GM18520 (cell line): ENCODE data around the gene SOBP.
"Not testable (repeated sequence)": the region's sequence is repeated elsewhere in the genome, so short reads cannot be mapped to it uniquely, and the experiment has no call there.

Experiments
- ATAC-seq: cut with Tn5 transposase; IDR thresholded peaks from one replicate; pipeline ENCODE4 v1.9.1; 2021; ENCODE audit not compliant: unreplicated experiment

Gene SOBP

GRCh38 chr6:107550241-107550840 is 60.4 kb downstream of the SOBP start:
- ATAC-seq, result no peak

GRCh38 chr6:107550906-107551305 is 61.0 kb downstream of the SOBP start:
- no peak for ATAC-seq

DNA sequence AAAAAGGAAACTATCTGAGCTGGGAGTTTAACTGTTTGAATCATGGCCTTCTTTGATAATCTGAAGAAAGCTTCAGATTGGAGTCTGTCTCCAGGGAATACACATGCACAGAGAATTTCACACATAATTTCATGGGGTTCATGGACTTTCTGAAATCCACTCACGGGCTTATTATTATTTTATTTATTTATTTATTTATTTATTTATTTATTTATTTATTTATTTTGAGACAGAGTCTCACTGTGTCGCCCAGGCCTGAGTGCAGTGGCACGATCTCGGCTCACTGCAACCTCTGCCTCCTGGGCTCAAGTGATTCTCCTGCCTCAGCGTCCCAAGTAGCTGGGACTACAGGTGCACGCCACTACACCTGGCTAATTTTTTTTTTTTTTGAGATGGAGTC is 63.2 kb downstream of the SOBP start:
- ATAC-seq, result not testable (repeated sequence)

DNA sequence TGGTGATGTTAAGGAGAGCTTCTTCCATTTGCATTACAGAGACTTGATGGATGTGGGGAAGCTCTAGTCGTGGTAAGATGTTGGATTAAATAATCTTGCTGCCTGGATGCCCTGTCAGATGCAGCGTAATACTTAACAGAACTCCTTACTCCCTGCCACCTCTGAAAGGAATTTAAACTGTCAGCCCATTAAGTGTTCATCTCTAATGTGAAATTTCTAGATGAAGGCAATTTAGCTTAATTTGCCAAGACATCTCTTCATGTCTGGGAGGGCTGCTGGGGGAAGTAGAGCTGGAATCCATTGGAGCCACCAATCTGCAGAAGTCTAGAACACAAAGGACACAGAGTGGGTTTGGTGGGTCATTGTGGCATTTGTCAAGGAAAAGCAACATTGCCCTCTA is 64.4 kb downstream of the SOBP start:
- no peak for ATAC-seq

DNA sequence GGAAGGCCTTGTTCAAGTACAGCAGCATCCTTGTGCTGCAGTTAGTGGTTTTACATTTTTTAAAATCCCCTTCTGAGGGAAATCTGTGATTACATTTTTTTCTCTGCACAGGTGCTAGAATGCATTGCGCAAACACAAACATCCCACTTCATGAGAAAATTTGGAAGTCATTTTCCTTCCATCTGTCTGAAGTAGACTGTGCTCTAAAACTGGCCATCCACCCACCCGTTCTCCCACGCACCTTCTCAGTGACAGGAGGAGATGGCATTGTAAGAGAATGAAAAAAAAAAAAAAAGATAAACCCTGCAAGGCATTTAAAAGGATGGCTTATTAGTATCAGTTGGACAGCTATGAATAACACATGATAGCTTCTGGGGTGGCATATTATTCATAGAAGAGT is 65.0 kb downstream of the SOBP start:
- no peak for ATAC-seq

DNA sequence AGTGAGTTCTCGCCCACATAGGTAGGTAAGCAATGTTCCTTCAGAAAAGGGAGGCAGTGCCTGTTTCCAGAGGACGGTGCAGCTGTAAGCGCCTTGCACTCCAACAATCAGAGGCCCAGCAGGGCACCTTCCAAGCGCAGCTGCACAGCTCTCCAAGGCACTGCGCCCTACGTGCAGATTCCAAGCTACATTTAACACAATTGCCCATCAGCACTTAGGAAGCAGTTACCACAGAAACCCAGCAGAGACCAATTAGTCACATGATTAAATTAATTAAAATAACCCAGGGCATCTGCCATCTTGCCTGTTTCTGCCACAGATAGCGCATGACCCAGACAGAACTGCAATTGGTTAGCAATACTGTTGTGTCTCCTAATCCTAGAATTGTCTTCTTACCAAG is 65.5 kb downstream of the SOBP start:
- no peak for ATAC-seq

- no peak for ATAC-seq
These were observed 66.2 kb downstream of the SOBP start for GRCh38 chr6:107556082-107556481.

DNA sequence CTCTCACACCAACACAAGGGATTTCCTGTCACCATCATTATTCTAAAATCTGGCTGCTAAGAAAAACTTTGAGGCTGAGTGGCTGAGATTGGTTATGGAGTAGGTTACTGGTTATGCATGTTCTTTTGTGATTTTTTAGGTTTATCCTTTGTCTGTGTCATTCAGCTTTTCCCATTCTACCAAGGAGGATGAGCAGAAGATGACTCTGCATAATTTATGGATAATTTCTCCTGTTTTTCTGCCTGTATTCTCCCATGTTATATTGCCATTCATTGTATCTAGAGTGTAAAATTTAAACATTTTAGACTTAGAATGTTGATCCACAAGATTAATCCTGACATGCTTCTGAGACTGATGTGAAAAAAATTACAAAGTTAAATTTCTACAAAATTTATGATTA is 67.8 kb downstream of the SOBP start:
- ATAC-seq, result no peak

DNA sequence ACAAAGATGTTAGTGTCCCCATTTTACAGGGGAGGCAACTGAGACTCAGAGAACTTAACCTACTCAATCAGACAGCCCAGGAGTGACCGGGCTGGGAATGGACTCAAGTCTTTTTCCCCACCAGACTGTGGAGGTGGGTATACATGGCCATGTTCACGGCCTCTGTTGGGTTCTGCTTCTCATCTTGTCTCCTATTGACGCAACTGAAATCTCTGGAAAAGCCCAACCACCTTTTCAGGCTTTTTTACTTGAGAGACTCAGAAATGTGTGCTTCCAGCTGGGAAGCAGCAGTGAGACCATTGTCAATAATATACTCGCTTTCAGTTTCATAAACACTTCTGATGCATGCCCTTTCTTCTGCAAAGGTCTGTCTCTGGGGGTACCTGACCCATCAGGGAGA is 70.7 kb downstream of the SOBP start:
- no peak for ATAC-seq

DNA sequence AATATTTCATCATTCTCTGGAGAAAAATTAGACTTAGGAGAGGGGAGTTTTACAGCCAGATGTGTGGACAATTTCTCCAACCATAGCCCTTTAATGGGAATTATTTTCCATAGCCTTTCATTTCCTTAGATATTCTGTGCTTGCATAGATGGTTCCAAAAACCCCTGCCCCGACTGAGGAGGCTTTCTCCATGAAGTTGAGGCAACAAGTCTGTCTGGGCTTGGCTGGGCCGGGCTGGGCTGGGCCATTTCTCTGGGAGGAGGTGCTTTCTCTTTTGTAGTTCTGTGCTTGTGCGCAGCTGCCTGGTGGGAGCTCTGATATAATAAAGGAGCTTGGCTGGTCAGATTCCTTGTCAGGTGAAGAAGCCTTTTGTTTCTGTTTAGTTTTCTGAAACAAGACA is 71.4 kb downstream of the SOBP start:
- ATAC-seq, result no peak

DNA sequence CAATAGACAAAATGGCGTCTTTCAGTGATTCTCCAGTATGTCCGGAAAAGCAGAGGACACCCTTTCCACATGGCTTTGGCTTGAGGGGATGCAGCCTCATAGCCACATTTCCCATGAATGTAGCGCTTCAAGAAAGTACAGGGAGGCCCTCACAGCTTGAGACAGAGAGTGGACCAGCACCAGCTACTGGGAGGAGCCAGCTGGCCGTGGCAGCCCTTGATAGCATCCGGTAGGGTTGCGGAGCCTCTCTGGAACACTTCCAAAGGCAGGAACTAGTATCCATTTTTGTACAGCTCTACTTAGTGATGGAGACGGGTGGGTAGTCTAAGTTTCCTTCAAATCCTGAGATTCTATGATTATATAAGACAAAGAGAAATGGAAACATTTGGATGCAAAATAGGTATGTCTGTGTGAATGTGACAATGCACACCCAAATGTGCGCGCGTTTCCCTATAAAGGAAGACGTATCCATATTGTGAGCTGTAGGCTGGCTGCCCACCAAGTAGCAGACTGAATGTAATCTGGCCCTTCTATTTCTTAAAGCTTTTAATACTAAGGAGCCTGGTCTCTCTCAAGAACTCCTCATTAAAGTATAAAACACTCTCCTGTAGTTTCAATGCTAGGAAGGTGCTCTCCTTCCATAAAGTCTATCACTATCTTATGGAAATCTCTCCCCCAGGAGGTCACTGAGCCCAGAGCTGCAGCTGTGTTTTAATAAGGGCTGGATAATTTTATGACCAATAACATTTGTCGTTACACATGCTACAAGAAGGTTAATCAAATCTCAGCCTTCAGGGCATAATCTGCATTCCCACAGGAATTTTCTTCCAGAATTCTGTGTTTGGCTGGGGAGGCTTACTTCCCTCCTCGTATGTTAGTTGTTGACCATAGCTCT is 74.0 kb downstream of the SOBP start:
- ATAC-seq, result no peak

DNA sequence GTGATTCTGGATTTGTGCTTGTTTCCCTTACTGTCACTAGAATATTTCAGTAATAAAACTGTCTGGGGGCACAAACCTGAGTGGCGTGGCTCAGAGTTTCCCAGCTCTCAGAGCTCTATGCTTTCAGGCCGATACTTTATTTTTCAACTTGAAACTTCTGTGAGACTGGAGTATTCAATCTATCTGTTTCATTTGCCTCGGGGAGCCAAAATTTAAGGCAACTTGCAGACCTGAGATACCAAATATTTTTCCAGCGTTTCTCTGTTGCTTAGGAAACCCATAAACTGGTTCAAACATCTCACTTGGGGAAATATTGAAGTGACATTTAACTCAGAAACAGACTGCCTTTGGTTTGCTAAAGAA is 74.7 kb downstream of the SOBP start:
- no peak for ATAC-seq

- no peak for ATAC-seq
These were observed 75.3 kb downstream of the SOBP start for GRCh38 chr6:107565165-107565723.

- ATAC-seq, result no peak
These were observed 77.7 kb downstream of the SOBP start for GRCh38 chr6:107567643-107568042.

DNA sequence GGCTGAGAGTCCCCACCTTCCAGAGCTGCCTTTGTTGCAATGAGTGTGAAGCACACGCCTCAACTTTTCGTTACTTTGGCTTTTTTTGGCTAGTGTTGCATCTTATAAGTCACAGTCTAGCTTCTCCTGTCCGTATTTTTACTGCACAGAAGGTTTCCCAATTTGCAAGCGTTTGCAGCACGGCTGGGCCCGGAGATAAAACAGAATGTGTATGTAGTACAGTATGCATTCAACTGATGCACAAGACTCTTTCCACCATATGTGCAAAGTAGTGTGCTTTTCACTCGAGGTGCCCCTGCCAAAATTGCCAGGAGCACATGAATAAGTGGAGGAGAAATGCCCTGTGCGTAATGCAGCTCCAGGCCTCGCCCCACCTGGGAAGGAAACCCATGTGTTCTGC is 79.6 kb downstream of the SOBP start:
- ATAC-seq, result no peak

GRCh38 chr6:107571354-107571753 is 81.4 kb downstream of the SOBP start:
- ATAC-seq, result no peak

GRCh38 chr6:107572886-107573285 is 83.0 kb downstream of the SOBP start:
- no peak for ATAC-seq

DNA sequence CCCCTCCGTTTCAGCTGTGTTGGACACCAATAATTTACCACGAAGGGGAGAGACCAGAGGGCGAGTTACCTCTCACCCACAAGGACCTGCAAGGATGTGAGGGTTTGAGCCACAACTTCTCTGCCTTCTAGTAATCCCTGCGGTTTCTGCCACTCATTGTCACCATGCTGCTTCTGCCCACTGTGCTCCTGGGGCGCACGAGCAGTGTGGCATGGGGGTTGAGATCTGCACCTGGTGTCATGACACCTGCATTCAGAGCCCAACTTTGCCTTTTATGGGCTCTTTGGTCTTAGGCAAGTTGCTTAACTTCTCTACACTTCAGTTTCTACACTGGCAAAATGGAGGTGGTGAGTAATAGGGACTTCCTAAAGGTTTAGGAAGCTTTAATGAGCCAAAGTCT is 84.9 kb downstream of the SOBP start:
- ATAC-seq, result no peak

GRCh38 chr6:107576852-107577251 is 86.9 kb downstream of the SOBP start:
- ATAC-seq, result no peak

GRCh38 chr6:107578642-107579341 is 88.9 kb downstream of the SOBP start:
- ATAC-seq, result no peak

GRCh38 chr6:107579456-107580056 is 89.6 kb downstream of the SOBP start:
- ATAC-seq, result no peak
